HepG2 (cell line): ENCODE results near the gene FLOT2. TPM values are rescaled to one million over a fixed set of nuclear protein-coding genes. Genes with fewer than 3 reads are reported as not detected.

Experiments
- AHR ChIP-seq: IDR thresholded peaks from 2 replicates; pipeline ENCODE4 v1.6.1; 2018; ENCODE audit warnings: missing genetic modification reagents, missing compliant biosample characterization
- EP300 ChIP-seq, 3 experiments: sonication (generic) in 1 of 3; formaldehyde crosslinking in 1 of 3; IDR thresholded peaks; 2 replicates each; pipeline versions ENCODE4 v1.5.1 to v1.6.1; 2011 to 2020; ENCODE audit warnings: low read depth in 2 of 3, low read length in 2 of 3, borderline replicate concordance in 1 of 3, improper control_type of control experiment in 1 of 3, mild to moderate bottlenecking in 1 of 3, missing genetic modification reagents in 1 of 3, moderate library complexity in 1 of 3
- GATA4 ChIP-seq: sonication (generic); IDR thresholded peaks from 2 replicates; pipeline ENCODE4 v1.6.1; 2016; ENCODE audit warnings: antibody characterized with exemption, low read depth, borderline replicate concordance
- MED13 ChIP-seq: sonication (generic); formaldehyde crosslinking; IDR thresholded peaks from 2 replicates; pipeline ENCODE4 v1.5.0; 2020; ENCODE audit warnings: missing genetic modification reagents
- NFIB ChIP-seq: sonication (generic); formaldehyde crosslinking; IDR thresholded peaks from 2 replicates; pipeline ENCODE4 v1.9.0; 2021; ENCODE audit warnings: missing genetic modification reagents, mild to moderate bottlenecking, borderline replicate concordance
- NFIC ChIP-seq: IDR thresholded peaks from 2 replicates; pipeline ENCODE4 v1.6.1; 2012; ENCODE audit warnings: mild to moderate bottlenecking, low read length, inconsistent platforms
- SETDB1 ChIP-seq: sonication (generic); formaldehyde crosslinking; IDR thresholded peaks from 2 replicates; pipeline ENCODE4 v1.5.1; 2020; ENCODE audit warnings: missing genetic modification reagents, mild to moderate bottlenecking, borderline replicate concordance
- SOX13 ChIP-seq, 3 experiments: fragments of 450-650 bp in 1 of 3; sonication (generic) in 1 of 3; formaldehyde crosslinking in 1 of 3; IDR thresholded peaks in 2 of 3; conservative IDR thresholded peaks in 1 of 3; 2 replicates each; pipeline versions ENCODE4 v1.5.0 to v1.6.1; 2016 to 2020; ENCODE audit warnings: antibody characterized with exemption in 1 of 3, mild to moderate bottlenecking in 1 of 3, missing compliant biosample characterization in 1 of 3, missing genetic modification reagents in 1 of 3, moderate library complexity in 1 of 3
- SOX5 ChIP-seq: IDR thresholded peaks from 2 replicates; pipeline ENCODE4 v1.6.1; 2016; ENCODE audit warnings: borderline replicate concordance
- SP2 ChIP-seq: sonication (generic); formaldehyde crosslinking; IDR thresholded peaks from 2 replicates; pipeline ENCODE4 v1.5.1; 2020; ENCODE audit warnings: mild to moderate bottlenecking, missing genetic modification reagents
- ZNF230 ChIP-seq: sonication (generic); formaldehyde crosslinking; IDR thresholded peaks from 2 replicates; pipeline ENCODE4 v1.4.0; 2020; ENCODE audit warnings: mild to moderate bottlenecking, missing genetic modification reagents
- ZNF570 ChIP-seq: sonication (generic); formaldehyde crosslinking; IDR thresholded peaks from 2 replicates; pipeline ENCODE4 v1.4.0; 2020; ENCODE audit warnings: mild to moderate bottlenecking, missing genetic modification reagents, borderline replicate concordance
- ZNF660 ChIP-seq: sonication (generic); formaldehyde crosslinking; IDR thresholded peaks from 2 replicates; pipeline ENCODE4 v1.5.1; 2020; ENCODE audit warnings: mild to moderate bottlenecking, low read depth, missing genetic modification reagents, borderline replicate concordance
- ZNF761 ChIP-seq: sonication (generic); formaldehyde crosslinking; conservative IDR thresholded peaks from 2 replicates; pipeline ENCODE4 v1.4.0; 2020; ENCODE audit warnings: mild to moderate bottlenecking, missing genetic modification reagents
- ZNF850 ChIP-seq: sonication (generic); formaldehyde crosslinking; conservative IDR thresholded peaks from 2 replicates; pipeline ENCODE4 v1.9.0; 2021; ENCODE audit warnings: mild to moderate bottlenecking, missing genetic modification reagents
- polyA plus RNA-seq, 8 experiments: library from polyadenylated mRNA; depleted of rRNA in 3 of 8; stranded (reverse) in 7 of 8; unstranded in 1 of 8; fragments of >200 nt; fragmentation: Illumina TruSeq in 4 of 8; extraction: Trizol in 4 of 8; gene quantifications; 2 replicates each; pipeline versions ENCODE4 v1.2.1 to v1.2.3, GENCODE V29; 2011 to 2016; ENCODE audit warnings: low read depth in 4 of 8, missing spikeins in 1 of 8, mixed read lengths in 1 of 8; ENCODE audit not compliant: insufficient read depth in 1 of 8
- total RNA-seq, 5 experiments: library from RNA; depleted of rRNA; stranded (reverse); fragments of >200 nt; fragmentation: Illumina TruSeq; extraction: Trizol; gene quantifications; 2 replicates each; pipeline ENCODE4 v1.2.3, GENCODE V29; 2016; ENCODE audit warnings: low read depth in 1 of 5
- TF ChIP-seq, protein P1 (sequence below): sonication (generic); formaldehyde crosslinking; IDR thresholded peaks from 2 replicates; pipeline ENCODE4 v1.4.0; 2020; ENCODE audit warnings: mild to moderate bottlenecking, low read depth, missing genetic modification reagents
- TF ChIP-seq, protein P2 (sequence below): conservative IDR thresholded peaks from 2 replicates; pipeline ENCODE4 v1.6.1; 2018; ENCODE audit warnings: missing genetic modification reagents
- TF ChIP-seq, protein P3 (sequence below): sonication (generic); formaldehyde crosslinking; IDR thresholded peaks from 2 replicates; pipeline ENCODE4 v1.4.0; 2020; ENCODE audit warnings: mild to moderate bottlenecking, missing genetic modification reagents

FLOT2 gene
- total and polyA plus RNA-seq, 2 of the 13 experiments (the other 11 are each of a cell fraction or from before 2014, with no cell fraction given) = 54.3 to 54.5 TPM

DNA sequence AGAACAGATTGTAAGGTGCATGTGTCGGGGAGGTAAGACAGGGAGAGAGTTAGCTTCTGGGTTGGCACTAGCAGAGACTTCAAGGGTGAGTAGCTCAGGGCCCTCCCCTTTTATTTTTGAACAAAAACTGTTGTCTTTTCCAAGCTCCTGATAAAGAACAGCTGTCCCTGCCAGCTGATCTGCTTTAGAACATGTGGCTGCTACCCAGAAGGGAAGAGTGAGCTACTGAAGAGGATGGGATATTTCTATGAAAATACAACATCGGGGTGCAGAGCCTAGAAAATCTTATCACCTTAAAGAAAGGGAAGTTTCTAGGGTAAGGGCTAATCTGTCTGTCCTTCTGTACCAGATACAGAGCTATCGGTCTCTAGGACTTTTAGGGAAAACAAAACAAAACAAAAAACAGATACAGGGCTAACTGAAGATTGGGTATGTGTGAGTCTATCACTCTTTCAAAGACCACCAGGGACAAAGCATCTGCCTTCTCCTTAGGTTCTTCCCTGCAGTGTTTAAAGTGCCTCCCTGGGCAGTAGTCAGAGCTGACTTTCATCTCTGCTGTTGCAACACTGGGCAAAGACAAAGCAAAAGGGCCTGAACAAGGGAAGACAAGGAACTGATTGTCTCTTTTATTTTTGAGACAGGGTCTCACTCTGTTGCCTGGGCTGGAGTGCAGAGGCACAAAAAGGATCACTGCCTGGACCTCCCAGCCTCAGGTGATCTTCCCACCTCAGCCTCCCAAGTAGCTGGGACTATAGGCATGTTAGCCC is 10.4 kb upstream of the FLOT2 start (continued):
- TF ChIP-seq NFIC = no peak
- TF ChIP-seq NFIB = no peak
- TF ChIP-seq ZNF850 = no peak
- no peak for TF ChIP-seq SETDB1 (CRISPR knock-in tag)
- no peak for TF ChIP-seq SP2 (CRISPR knock-in tag)
- TF ChIP-seq, protein P1, sequence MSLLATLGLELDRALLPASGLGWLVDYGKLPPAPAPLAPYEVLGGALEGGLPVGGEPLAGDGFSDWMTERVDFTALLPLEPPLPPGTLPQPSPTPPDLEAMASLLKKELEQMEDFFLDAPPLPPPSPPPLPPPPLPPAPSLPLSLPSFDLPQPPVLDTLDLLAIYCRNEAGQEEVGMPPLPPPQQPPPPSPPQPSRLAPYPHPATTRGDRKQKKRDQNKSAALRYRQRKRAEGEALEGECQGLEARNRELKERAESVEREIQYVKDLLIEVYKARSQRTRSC = no peak
- 0 out of 4 replicates have a peak, but pooled peaks of 1 of the 2 experiments have one; percentile 7 for TF ChIP-seq EP300 (IDR thresholded peaks at IDR 0.05; ENCODE audit: low read depth in 2 of 2, low read length in 2 of 2)
- TF ChIP-seq EP300 (CRISPR knock-in tag; IDR thresholded peaks at IDR 0.05; ENCODE audit: borderline replicate concordance) = no peak
- TF ChIP-seq GATA4 = no peak
- TF ChIP-seq, protein P2, sequence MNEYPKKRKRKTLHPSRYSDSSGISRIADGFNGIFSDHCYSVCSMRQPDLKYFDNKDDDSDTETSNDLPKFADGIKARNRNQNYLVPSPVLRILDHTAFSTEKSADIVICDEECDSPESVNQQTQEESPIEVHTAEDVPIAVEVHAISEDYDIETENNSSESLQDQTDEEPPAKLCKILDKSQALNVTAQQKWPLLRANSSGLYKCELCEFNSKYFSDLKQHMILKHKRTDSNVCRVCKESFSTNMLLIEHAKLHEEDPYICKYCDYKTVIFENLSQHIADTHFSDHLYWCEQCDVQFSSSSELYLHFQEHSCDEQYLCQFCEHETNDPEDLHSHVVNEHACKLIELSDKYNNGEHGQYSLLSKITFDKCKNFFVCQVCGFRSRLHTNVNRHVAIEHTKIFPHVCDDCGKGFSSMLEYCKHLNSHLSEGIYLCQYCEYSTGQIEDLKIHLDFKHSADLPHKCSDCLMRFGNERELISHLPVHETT (CRISPR knock-in tag) = no peak
- no peak for TF ChIP-seq SOX13 (IDR thresholded peaks at IDR 0.05)
- peak in 1 of 2 experiments; percentile 72; a peak in 2 of 4 replicates for TF ChIP-seq SOX13 (CRISPR knock-in tag; conservative IDR thresholded peaks at IDR 0.05 in 1 of 2, IDR thresholded peaks at IDR 0.05 in 1 of 2)
- no peak for TF ChIP-seq MED13 (CRISPR knock-in tag)
- no peak for TF ChIP-seq ZNF761 (CRISPR knock-in tag)
- no peak for TF ChIP-seq ZNF660
- TF ChIP-seq SOX5 (CRISPR knock-in tag) = peak; percentile 41; the same call in 1 of the 2 replicates
- TF ChIP-seq ZNF230 (CRISPR knock-in tag) = no peak
- no peak for TF ChIP-seq ZNF570
- no peak for TF ChIP-seq AHR
- TF ChIP-seq, protein P3, sequence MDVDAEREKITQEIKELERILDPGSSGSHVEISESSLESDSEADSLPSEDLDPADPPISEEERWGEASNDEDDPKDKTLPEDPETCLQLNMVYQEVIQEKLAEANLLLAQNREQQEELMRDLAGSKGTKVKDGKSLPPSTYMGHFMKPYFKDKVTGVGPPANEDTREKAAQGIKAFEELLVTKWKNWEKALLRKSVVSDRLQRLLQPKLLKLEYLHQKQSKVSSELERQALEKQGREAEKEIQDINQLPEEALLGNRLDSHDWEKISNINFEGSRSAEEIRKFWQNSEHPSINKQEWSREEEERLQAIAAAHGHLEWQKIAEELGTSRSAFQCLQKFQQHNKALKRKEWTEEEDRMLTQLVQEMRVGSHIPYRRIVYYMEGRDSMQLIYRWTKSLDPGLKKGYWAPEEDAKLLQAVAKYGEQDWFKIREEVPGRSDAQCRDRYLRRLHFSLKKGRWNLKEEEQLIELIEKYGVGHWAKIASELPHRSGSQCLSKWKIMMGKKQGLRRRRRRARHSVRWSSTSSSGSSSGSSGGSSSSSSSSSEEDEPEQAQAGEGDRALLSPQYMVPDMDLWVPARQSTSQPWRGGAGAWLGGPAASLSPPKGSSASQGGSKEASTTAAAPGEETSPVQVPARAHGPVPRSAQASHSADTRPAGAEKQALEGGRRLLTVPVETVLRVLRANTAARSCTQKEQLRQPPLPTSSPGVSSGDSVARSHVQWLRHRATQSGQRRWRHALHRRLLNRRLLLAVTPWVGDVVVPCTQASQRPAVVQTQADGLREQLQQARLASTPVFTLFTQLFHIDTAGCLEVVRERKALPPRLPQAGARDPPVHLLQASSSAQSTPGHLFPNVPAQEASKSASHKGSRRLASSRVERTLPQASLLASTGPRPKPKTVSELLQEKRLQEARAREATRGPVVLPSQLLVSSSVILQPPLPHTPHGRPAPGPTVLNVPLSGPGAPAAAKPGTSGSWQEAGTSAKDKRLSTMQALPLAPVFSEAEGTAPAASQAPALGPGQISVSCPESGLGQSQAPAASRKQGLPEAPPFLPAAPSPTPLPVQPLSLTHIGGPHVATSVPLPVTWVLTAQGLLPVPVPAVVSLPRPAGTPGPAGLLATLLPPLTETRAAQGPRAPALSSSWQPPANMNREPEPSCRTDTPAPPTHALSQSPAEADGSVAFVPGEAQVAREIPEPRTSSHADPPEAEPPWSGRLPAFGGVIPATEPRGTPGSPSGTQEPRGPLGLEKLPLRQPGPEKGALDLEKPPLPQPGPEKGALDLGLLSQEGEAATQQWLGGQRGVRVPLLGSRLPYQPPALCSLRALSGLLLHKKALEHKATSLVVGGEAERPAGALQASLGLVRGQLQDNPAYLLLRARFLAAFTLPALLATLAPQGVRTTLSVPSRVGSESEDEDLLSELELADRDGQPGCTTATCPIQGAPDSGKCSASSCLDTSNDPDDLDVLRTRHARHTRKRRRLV (CRISPR knock-in tag) = no peak
